Upper lobe of left lung (tissue), 6 donors: ENCODE measurements around the gene UBE2I. TPM values are rescaled to one million over a fixed set of nuclear protein-coding genes. Genes with fewer than 3 reads are reported as not detected.

Experiments used
- ATAC-seq, 2 donors: fragments of 200-7000 bp; cut with Tn5 transposase; one replicate each; pipeline ENCODE4 v1.9.1; 2022; ENCODE audit warnings: mild to moderate bottlenecking in 2 of 2, moderate library complexity in 2 of 2; ENCODE audit not compliant: low FRiP score in 2 of 2
- DNase-seq, 2 donors: peaks; one replicate each; pipeline ENCODE4 v3.0.0-alpha.2; 2019 to 2020
- H3K27ac ChIP-seq, 4 donors: fragments of 200-600 bp; sonication (generic); one replicate each; pipeline ENCODE4 v1.5.1; 2016 to 2019
- H3K27me3 ChIP-seq, 4 donors: fragments of 200-600 bp; sonication (generic); one replicate each; pipeline ENCODE4 v1.5.1; 2017 to 2019
- H3K36me3 ChIP-seq, 4 donors: fragments of 200-600 bp; sonication (generic); one replicate each; pipeline ENCODE4 v1.5.1; 2016 to 2019
- H3K4me1 ChIP-seq, 4 donors: fragments of 200-600 bp; sonication (generic); one replicate each; pipeline ENCODE4 v1.5.1; 2018 to 2019
- H3K4me3 ChIP-seq, 4 donors: fragments of 200-600 bp; sonication (generic); one replicate each; pipeline ENCODE4 v1.5.1; 2017 to 2019; ENCODE audit warnings: mild to moderate bottlenecking in 2 of 4, moderate library complexity in 1 of 4
- H3K9me3 ChIP-seq, 4 donors: fragments of 200-600 bp; sonication (generic); one replicate each; pipeline ENCODE4 v1.5.1; 2018 to 2019
- EP300 ChIP-seq, 4 donors: sonication (generic); formaldehyde crosslinking; IDR thresholded peaks; one replicate each; pipeline ENCODE4 v1.5.1; 2017; ENCODE audit warnings: antibody characterized with exemption in 4 of 4, control low read depth in 2 of 4
- POLR2A ChIP-seq, 4 donors: fragments of 450-650 bp; IDR thresholded peaks; one replicate each; pipeline ENCODE4 v1.5.1; 2016 to 2017; ENCODE audit warnings: antibody characterized with exemption in 4 of 4, mild to moderate bottlenecking in 2 of 4
- POLR2AphosphoS5 ChIP-seq, 2 donors: sonication (generic); formaldehyde crosslinking; IDR thresholded peaks; one replicate each; pipeline ENCODE4 v1.5.1; 2017; ENCODE audit warnings: antibody characterized with exemption in 2 of 2
- WGBS, 2 donors: methylation state at CpG; one replicate each; pipeline ENCODE4 v1.1.5; 2017 to 2018; 5-methylcytosine and 5-hydroxymethylcytosine counted together
- total RNA-seq, 6 donors: library from RNA; depleted of rRNA in 4 of 6; stranded (reverse); fragments of >200 nt in 4 of 6; gene quantifications; one replicate each; pipeline versions ENCODE4 v1.1.0 to v1.2.1, GENCODE V29; 2016 to 2021
- TF ChIP-seq, protein P1 (sequence below), 6 experiments: fragments of 450-650 bp in 4 of 6; fragments of 200-600 bp in 2 of 6; sonication (generic) in 2 of 6; IDR thresholded peaks; one replicate each; pipeline ENCODE4 v1.5.1; 2016 to 2019; ENCODE audit warnings: antibody characterized with exemption in 6 of 6
- donor health status: DM: no; HTN: no; CAD: no; lungs with moderate emphysema.
- donor health status: DM: no; HTN: yes; CAD: no; lungs with severe emphysema.

The UBE2I gene
- total RNA-seq, 6 donors from 2014 or later, result 51.4 to 113 (median 92.0) TPM

DNA sequence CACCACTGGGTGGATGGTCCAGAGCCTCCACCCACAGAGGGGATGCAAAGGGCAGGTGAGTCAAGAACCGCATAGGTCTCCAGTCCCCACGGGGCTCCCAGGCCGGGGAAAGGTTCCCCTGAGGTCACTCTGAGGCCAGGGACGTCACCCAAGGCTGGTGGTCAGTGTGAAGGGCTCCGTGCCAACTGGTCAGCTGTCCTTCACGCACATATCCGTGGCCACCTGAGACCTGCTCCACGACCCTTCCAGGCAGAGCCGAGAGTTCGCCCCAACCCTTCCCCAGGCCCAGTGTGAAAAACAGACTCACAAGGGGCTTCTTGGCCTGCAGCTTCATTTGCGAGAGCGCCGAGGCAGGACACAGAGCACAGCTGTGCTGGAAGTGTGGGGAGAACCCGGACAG, 39.5 kb downstream of the UBE2I start:
- H3K27me3 ChIP-seq, result no peaks in the 10 kb centered on the region
- H3K36me3 ChIP-seq, result peaks cover 0 to 31% (median 22%) of the 10 kb centered on the region in 4 donors
- H3K9me3 ChIP-seq, result no peaks in the 10 kb centered on the region
- no peak for ATAC-seq
- peaks cover 18 to 39% (median 27%) of the 10 kb centered on the region in 4 donors for H3K4me1 ChIP-seq
- 87 to 89% methylated on average over 12 to 14 of the region's 14 CpGs for WGBS, 2 donors
- no peak overlapping the region for H3K27ac ChIP-seq
- DNase-seq, result peak in 1 of 2 donors; percentile 47
- H3K4me3 ChIP-seq, result no peak overlapping the region
- TF ChIP-seq, protein P1, sequence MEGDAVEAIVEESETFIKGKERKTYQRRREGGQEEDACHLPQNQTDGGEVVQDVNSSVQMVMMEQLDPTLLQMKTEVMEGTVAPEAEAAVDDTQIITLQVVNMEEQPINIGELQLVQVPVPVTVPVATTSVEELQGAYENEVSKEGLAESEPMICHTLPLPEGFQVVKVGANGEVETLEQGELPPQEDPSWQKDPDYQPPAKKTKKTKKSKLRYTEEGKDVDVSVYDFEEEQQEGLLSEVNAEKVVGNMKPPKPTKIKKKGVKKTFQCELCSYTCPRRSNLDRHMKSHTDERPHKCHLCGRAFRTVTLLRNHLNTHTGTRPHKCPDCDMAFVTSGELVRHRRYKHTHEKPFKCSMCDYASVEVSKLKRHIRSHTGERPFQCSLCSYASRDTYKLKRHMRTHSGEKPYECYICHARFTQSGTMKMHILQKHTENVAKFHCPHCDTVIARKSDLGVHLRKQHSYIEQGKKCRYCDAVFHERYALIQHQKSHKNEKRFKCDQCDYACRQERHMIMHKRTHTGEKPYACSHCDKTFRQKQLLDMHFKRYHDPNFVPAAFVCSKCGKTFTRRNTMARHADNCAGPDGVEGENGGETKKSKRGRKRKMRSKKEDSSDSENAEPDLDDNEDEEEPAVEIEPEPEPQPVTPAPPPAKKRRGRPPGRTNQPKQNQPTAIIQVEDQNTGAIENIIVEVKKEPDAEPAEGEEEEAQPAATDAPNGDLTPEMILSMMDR (IDR thresholded peaks at IDR 0.05), result no peak
- TF ChIP-seq EP300 (IDR thresholded peaks at IDR 0.05), result no peak
- TF ChIP-seq POLR2A (IDR thresholded peaks at IDR 0.05), result no peak
- TF ChIP-seq POLR2AphosphoS5 (IDR thresholded peaks at IDR 0.05), result no peak

DNA sequence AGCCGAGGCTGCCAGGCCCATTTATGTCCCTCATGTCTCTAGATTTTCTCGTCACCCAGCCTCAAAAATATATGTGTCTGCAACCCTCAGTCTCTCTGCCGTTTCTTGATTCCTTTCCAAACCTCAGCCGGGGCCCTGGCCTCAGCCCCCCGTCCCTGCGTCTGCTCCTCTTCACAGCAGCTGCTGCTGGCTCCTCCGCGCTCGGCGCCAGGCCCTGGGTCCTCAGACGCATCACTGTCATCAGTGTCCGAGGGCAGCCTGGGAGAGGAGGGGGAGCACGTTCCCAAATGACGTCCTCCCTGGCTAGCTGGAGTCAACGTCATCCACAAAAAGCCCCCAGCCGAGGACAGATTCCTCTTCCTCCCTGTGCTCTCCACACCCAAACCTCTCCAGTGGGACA, 39.9 kb downstream of the UBE2I start:
- no peak overlapping the region for H3K27ac ChIP-seq
- DNase-seq (peak in 1 of 2 donors; percentile 76), ATAC-seq (no peak)
- no peaks in the 10 kb centered on the region for H3K9me3 ChIP-seq
- H3K36me3 ChIP-seq, result peaks cover 0 to 31% (median 22%) of the 10 kb centered on the region in 4 donors
- no peak overlapping the region for H3K4me3 ChIP-seq
- WGBS, 2 donors, result 88 to 91% methylated on average over 16 of the region's 16 CpGs
- H3K4me1 ChIP-seq, result peaks cover 18 to 39% (median 28%) of the 10 kb centered on the region in 4 donors
- TF ChIP-seq, protein P1 (IDR thresholded peaks at IDR 0.05), result no peak
- no peak for TF ChIP-seq EP300 (IDR thresholded peaks at IDR 0.05)
- no peaks in the 10 kb centered on the region for H3K27me3 ChIP-seq

DNA sequence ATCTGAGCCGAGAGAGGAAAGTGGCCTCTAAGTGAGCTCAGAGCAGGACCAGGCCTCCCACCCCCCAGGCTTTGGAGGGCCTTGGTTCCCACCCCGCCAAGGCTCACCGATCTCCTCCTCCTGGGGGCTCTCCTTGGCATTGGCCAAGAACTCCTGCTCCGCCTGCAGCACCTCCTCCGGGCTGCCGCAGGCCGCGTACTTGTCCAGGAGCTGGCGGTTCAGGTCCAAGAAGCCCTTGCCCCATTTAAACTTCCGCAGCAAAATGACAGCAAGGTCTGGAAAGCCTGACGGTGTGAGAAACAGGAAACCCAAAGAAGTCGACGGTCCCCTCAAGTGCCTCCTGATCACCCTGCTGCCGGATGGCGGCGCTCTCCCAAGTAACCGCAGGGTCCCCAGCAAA, 40.5 kb downstream of the UBE2I start:
- Histone ChIP-seq H3K4me3 (no peak overlapping the region), H3K27me3 (no peaks in the 10 kb centered on the region), H3K36me3 (peaks cover 0 to 31% (median 22%) of the 10 kb centered on the region in 4 donors), H3K27ac (no peak overlapping the region), H3K9me3 (no peaks in the 10 kb centered on the region), H3K4me1 (peaks cover 18 to 40% (median 30%) of the 10 kb centered on the region in 4 donors)
- 90 to 92% methylated on average over 16 to 17 of the region's 17 CpGs for WGBS, 2 donors
- ATAC-seq (no peak), DNase-seq (peak in 1 of 2 donors; percentile 64)
- no peak for TF ChIP-seq POLR2AphosphoS5 (IDR thresholded peaks at IDR 0.05)
- no peak for TF ChIP-seq EP300 (IDR thresholded peaks at IDR 0.05)
- TF ChIP-seq POLR2A (IDR thresholded peaks at IDR 0.05), result no peak
- TF ChIP-seq, protein P1 (IDR thresholded peaks at IDR 0.05), result no peak

DNA sequence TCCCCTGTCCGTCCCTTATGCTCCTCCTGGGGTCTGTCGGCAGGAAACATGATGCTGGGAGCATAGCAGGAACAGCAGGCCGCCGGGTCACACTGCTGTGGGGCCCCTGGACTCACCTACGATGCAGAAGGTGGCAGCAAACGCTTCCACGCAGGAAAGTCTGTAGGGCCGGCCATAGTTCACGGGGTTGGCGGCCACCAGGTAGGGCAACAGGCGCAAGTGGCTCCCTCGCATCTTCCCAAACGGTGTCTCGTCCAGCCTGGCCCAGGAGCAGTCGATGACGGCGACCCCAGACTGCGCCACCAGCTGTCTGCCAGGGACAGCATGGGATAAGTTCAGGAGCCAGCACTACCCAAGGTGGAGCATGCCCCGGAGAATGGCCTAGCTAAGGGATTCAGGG, 41.3 kb downstream of the UBE2I start:
- Histone ChIP-seq H3K9me3 (no peaks in the 10 kb centered on the region), H3K36me3 (peaks cover 0 to 31% (median 22%) of the 10 kb centered on the region in 4 donors), H3K27me3 (no peaks in the 10 kb centered on the region), H3K4me1 (peaks cover 18 to 47% (median 30%) of the 10 kb centered on the region in 4 donors), H3K27ac (peak overlapping the region in 1 of 4 donors; percentile 93), H3K4me3 (peak overlapping the region in 3 of 4 donors; percentile 96 to 100 (median 100))
- WGBS, 2 donors, result 83 to 88% methylated on average over 1 to 18 of the region's 19 CpGs
- ATAC-seq (no peak), DNase-seq (peak in 1 of 2 donors; percentile 70)
- TF ChIP-seq EP300 (IDR thresholded peaks at IDR 0.05), result no peak
- no peak for TF ChIP-seq POLR2AphosphoS5 (IDR thresholded peaks at IDR 0.05)
- TF ChIP-seq, protein P1 (IDR thresholded peaks at IDR 0.05), result no peak
- no peak for TF ChIP-seq POLR2A (IDR thresholded peaks at IDR 0.05)

DNA sequence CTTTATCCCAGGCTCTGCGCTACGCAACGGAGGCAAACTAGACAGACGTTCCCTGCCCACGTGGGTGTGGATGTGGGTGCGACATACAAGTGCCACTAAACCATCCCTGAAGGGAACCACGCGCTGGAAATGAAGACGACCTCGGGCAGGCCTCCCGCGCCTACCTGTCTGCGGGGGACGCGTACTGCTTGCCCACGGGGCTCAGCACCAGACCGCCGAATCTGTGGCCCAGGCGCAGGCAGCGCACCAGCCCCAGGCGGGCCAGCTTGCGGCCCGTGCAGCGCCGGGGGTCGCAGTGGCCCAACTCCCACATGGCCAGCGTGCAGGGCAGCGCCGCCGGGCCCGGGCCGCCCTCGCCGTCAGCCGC, 41.8 kb downstream of the UBE2I start:
- H3K27me3 ChIP-seq, result no peaks in the 10 kb centered on the region
- peak overlapping the region; percentile 93 to 100 (median 98) for H3K4me3 ChIP-seq
- H3K27ac ChIP-seq, result peak overlapping the region; percentile 71 to 93 (median 78)
- WGBS, 2 donors, result 0 to 1% methylated on average over 3 to 24 of the region's 35 CpGs
- ATAC-seq (no peak), DNase-seq (no peak)
- H3K4me1 ChIP-seq, result peaks cover 18 to 50% (median 30%) of the 10 kb centered on the region in 4 donors
- TF ChIP-seq, protein P1 (IDR thresholded peaks at IDR 0.05), result no peak
- TF ChIP-seq POLR2A (IDR thresholded peaks at IDR 0.05), result no peak
- no peak for TF ChIP-seq POLR2AphosphoS5 (IDR thresholded peaks at IDR 0.05)
- no peak for TF ChIP-seq EP300 (IDR thresholded peaks at IDR 0.05)
- peaks cover 0 to 31% (median 22%) of the 10 kb centered on the region in 4 donors for H3K36me3 ChIP-seq
- H3K9me3 ChIP-seq, result no peaks in the 10 kb centered on the region
